A673 (cell line): ENCODE data around the gene GYS2. TPM values are rescaled to one million over a fixed set of nuclear protein-coding genes. Genes with fewer than 3 reads are reported as not detected.
A peak's percentile ranks its signal among the peaks of the same experiment; 100 is the strongest.

Source experiments
- BruUV-seq: library from RNA; stranded (reverse); fragments of 400-500 nt; replicated peaks from 2 replicates; lab custom pipeline; 2021; lab: Mats Ljungman, UMichigan
- CTCF ChIA-PET: fragments of 300-600 bp; sonication (Branson Sonifier 250); formaldehyde crosslinking; loops from one replicate; lab custom pipeline; 2022; ENCODE audit warnings: antibody characterized with exemption; lab: Charles Lee
- POLR2A ChIA-PET: fragments of 300-600 bp; sonication (Branson Sonifier 250); formaldehyde crosslinking; loops from one replicate; lab custom pipeline; 2022; ENCODE audit warnings: antibody characterized with exemption; ENCODE audit not compliant: low non-redundant PET; lab: Charles Lee
- DNase-seq: peaks from one replicate; pipeline ENCODE4 v3.0.0-alpha.2; 2015; ENCODE audit warnings: low spot score
- H3K27ac ChIP-seq: fragments of 200-600 bp; sonication (generic); 2 replicates; pipeline ENCODE4 v1.5.1; 2016; ENCODE audit warnings: mixed run types, low read depth, mild to moderate bottlenecking, mixed read lengths, antibody characterized with exemption, low read length; ENCODE audit not compliant: poor library complexity, severe bottlenecking
- H3K27me3 ChIP-seq: fragments of 200-600 bp; sonication (generic); replicated peaks from 2 replicates; pipeline ENCODE4 v1.6.1; 2017; ENCODE audit warnings: mixed run types, low read depth, mild to moderate bottlenecking, mixed read lengths, antibody characterized with exemption, low read length; ENCODE audit not compliant: insufficient read depth, poor library complexity
- H3K36me3 ChIP-seq: fragments of 200-600 bp; sonication (generic); 2 replicates; pipeline ENCODE4 v1.6.1; 2016; ENCODE audit warnings: mixed run types, mild to moderate bottlenecking, mixed read lengths, antibody characterized with exemption, low read length; ENCODE audit not compliant: insufficient read depth, poor library complexity, severe bottlenecking
- H3K4me1 ChIP-seq: fragments of 200-600 bp; sonication (generic); 2 replicates; pipeline ENCODE4 v1.6.1; 2017; ENCODE audit warnings: mixed run types, mild to moderate bottlenecking, mixed read lengths, antibody characterized with exemption, low read length; ENCODE audit not compliant: insufficient read depth, poor library complexity, severe bottlenecking
- H3K4me3 ChIP-seq: fragments of 200-600 bp; sonication (generic); 2 replicates; pipeline ENCODE4 v1.5.1; 2016; ENCODE audit warnings: low read depth, mixed run types, mild to moderate bottlenecking, mixed read lengths, low read length; ENCODE audit not compliant: poor library complexity, severe bottlenecking
- H3K9me3 ChIP-seq: fragments of 200-600 bp; sonication (generic); 2 replicates; pipeline ENCODE4 v1.6.1; 2016; ENCODE audit warnings: mixed run types, low read depth, mild to moderate bottlenecking, mixed read lengths, antibody characterized with exemption, low read length; ENCODE audit not compliant: poor library complexity, severe bottlenecking
- CTCF ChIP-seq: fragments of 300-800, 200-600 bp; sonication (generic); conservative IDR thresholded peaks from 2 replicates; pipeline ENCODE4 v1.5.1; 2017; ENCODE audit warnings: low read depth, mild to moderate bottlenecking, antibody characterized with exemption, low read length, moderate library complexity, mixed read lengths
- EZH2 ChIP-seq: fragments of 200-600 bp; sonication (generic); IDR thresholded peaks from 2 replicates; pipeline ENCODE4 v1.6.1; 2017; ENCODE audit warnings: borderline replicate concordance, low read depth, mild to moderate bottlenecking, mixed read lengths, antibody characterized with exemption, low read length; ENCODE audit not compliant: poor library complexity, severe bottlenecking
- intact Hi-C: fragments of 100-400 bp; cut with micrococcal nuclease; formaldehyde crosslinking; loops from one replicate; pipeline ENCODE4 v1.10.0; 2022; ENCODE audit not compliant: unreplicated experiment
- total RNA-seq: library from RNA; stranded (reverse); gene quantifications from 2 replicates; pipeline ENCODE4 v1.2.3, GENCODE V29; 2021

The GYS2 gene
- total RNA-seq, 1 experiment from 2014 or later: 0.11 TPM

GRCh38 chr12:21644516-21644915 lies 39.9 kb upstream of the GYS2 start:
- intact Hi-C loops: no loop called here
- no peak overlapping the region for H3K4me3 ChIP-seq
- peak overlapping the region; percentile 60 for H3K27ac ChIP-seq
- no peak for TF ChIP-seq EZH2
- TF ChIP-seq CTCF: no peak
- ChIA-PET POLR2A (no interaction called here), CTCF (no interaction called here)
- H3K36me3 ChIP-seq: peaks cover 94% of the 10 kb centered on the region
- BruUV-seq: no TSS peak
- H3K27me3 ChIP-seq: no peaks in the 10 kb centered on the region
- no peaks in the 10 kb centered on the region for H3K9me3 ChIP-seq
- no peak for DNase-seq
- peaks cover 68% of the 10 kb centered on the region for H3K4me1 ChIP-seq

- Histone ChIP-seq H3K27me3 (no peaks in the 10 kb centered on the region), H3K9me3 (no peaks in the 10 kb centered on the region), H3K27ac (peak overlapping the region; percentile 50), H3K4me1 (peaks cover 60% of the 10 kb centered on the region), H3K4me3 (no peak overlapping the region), H3K36me3 (peaks cover 94% of the 10 kb centered on the region)
- intact Hi-C loops: no loop called here
- ChIA-PET POLR2A (no interaction called here), CTCF (no interaction called here)
- no peak for TF ChIP-seq EZH2
- no peak for TF ChIP-seq CTCF
- DNase-seq: no peak
- BruUV-seq: no TSS peak
Observed at GRCh38 chr12:21643758-21644157, 39.1 kb upstream of the GYS2 start.

GRCh38 chr12:21642707-21643389 lies 38.2 kb upstream of the GYS2 start:
- DNase-seq: no peak
- peaks cover 52% of the 10 kb centered on the region for H3K4me1 ChIP-seq
- no TSS peak for BruUV-seq
- no peaks in the 10 kb centered on the region for H3K27me3 ChIP-seq
- H3K36me3 ChIP-seq: peaks cover 94% of the 10 kb centered on the region
- ChIA-PET CTCF (no interaction called here), POLR2A (no interaction called here)
- intact Hi-C loops: no loop called here
- peak overlapping the region; percentile 50 for H3K27ac ChIP-seq
- TF ChIP-seq EZH2 (no peak), CTCF (no peak)
- H3K4me3 ChIP-seq: no peak overlapping the region
- H3K9me3 ChIP-seq: no peaks in the 10 kb centered on the region
